ENCODE data around the gene GRIK4.

GRIK4 gene

DNA sequence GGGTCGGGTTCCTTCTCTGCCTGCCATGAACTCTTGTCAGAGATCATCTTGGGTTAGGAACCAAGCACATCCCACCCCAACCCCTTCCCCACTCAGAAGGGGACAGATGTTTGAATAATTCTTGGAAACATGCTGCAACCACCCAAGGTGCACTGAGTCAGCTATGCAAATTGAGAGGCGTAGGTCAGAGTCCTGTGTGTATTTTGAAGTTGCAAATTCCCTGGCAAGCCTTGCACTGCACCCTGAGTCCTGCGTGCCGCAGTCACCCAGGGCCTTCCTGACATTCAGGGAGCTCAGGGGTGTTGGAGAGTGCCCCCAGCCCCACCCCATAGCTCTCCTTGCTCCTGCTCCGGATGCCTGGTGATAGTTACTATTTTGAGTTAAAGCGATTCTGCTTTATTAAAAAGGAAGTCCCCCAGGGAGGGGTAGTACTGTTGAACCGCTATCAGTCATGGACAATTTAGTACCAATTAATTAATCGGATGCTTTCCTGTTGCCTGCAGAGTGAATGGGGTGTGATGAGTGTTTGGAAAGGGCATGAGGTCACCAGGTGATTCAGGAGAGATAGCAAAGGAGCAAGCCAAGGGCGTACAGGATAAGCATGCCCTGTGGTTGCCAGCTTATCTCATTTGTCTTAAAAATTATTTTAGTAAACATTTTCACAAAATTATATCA is 123.7 kb downstream of the GRIK4 start:
- no peak for DNase-seq (ENCODE audit: low read depth)

DNA sequence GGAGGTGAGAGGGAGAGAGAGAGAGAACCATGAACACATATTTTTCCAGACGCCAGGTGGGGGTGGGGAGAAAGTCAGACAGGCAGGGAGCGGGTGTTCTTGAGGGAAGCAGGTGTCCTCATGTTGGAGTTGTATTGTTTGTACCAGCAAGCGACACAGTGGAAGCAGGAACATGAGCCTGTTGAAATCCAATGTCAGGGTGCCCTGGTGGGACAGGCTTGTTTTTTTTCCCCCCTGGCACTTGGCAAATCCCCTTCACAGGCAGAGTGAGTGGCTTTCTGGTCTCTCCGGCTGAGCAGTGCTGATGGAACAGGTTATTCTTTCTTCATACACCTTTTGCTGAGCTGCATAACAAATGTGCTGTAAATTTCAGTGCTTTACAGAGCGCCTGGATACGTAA is 125.6 kb downstream of the GRIK4 start:
- DNase-seq (ENCODE audit: low read depth) = no peak

DNA sequence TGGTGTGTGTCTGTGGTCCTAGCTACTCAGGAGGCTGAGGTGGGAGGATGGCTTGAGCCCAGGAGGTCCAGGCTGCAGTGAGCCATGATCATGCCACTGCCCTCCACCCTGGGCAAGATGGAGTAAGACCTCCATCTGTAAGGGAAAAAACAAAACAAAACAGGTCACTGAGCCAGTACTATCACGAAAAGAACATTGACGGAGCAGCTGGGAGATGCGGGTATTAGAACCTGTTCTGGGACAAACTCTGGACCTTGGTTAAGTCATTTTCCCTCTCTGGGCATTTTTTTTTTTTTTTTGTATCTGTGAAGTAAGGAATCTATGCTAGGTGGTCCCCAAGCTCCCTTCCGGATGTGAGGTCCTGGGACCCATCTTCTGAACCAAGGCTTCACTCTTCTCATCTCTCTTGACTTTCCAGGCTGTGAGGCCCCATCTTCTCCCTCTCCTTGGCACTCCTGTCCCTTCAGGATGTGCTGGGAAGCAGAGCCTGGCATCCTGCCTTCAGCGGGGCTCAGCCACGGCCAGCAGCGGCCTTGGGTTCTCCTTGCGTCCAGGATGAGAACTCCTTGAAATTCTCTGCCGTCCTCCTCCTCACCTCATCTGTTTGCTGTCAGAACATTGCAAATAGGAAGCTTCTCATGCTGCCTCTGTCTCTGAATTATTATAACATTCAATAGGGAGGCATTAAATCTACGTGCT is 130.8 kb downstream of the GRIK4 start:
- no peak for DNase-seq (ENCODE audit: low read depth)

DNA sequence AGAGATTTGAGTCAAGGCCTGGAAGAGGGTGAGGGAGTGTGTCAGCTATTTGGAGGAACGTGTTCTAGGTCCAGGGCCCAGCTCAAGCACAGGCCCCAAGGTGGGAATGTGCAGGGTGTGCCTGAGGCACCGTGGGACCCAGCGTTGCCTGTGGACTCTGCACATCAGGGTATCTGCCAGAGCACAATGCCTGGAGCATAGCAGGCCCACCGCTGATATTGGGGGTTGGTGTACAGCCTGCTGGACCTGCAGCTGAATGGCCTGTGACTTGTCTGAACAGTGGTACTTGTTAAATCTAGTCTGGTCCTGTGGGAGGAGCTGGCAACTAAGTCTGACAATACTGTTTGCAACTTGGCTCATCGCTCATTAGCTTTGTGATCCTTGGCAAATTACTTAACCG is 131.7 kb downstream of the GRIK4 start:
- no peak for DNase-seq (ENCODE audit: low read depth)

DNA sequence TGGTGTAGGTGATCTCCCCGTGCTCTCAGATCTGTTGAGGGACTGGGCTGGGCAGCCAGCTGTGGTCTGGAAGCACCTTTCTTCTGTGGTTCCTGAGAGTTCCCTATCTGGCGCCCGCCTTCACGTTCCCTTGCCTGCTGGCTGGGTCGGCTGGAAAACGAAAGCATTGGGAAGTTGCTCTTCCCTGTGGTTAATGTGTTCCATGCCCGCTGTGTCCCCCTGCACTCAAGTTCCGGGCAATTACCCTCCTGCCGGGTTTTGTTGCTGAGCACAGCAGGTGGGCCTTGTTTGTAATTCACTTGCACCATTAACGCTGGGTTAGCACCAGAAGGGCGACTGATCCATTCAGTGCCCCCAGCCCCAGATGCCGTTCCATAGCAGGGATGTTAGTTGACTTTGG is 134.1 kb downstream of the GRIK4 start:
- no peak for DNase-seq (ENCODE audit: low read depth)

DNA sequence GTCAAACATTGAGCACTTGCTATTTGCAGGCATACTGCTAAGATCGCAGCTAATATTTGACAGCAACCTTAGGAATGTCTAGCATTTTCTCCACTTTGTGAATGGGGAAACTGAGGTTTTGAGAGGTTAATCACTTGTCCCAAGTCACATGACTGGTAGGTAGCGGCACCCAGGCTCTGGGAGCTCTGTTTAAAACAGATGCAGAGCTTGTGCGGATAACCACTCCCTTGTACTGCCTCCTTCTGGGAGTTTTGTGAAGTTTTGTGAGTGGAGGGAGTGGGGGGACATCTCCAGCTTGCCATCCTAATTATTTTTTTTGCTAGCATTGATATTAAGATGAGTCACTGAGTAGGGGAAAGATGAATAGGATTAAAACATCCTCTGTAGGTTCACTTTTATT is 134.7 kb downstream of the GRIK4 start:
- no peak for DNase-seq (ENCODE audit: low read depth)

DNA sequence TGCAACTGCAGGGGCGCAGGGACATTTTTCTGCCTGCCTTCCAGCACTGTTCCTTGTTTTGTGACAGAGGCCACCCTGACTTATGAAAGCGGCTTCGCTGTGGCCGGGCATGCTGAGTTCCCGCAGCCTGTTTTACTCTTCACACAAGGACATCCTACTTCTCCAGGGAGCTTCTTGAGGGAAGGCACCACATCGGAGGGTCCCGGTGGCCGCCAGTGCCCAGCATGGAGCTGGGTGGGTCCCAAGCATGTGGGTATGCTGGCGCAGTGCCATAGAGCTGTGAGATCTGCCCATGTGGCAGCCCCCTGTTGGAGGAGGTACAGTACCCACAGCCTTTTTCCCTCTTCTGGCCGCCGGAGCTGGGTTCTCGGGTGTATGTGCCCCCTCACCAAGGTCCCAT is 136.1 kb downstream of the GRIK4 start:
- no peak for DNase-seq (ENCODE audit: low read depth)

DNA sequence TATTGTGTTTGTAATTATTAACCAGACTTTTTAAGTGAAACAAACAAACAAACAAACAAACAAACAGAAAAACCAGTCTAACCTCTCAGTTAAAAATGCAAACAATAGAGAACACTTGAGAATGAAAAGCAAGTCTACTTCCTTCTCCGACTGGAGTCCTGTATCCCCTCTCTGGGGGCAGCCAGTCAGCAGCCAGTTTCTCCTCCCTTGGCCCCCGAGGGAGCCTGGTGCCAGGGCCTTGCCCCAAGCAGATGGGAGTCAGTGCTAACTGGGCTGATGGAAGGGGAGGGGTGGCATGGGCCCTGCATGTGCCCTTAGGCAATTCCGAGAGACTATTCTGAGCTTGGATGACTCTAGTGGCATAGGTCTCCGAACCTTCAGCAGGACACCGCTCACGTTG is 137.2 kb downstream of the GRIK4 start:
- no peak for DNase-seq (ENCODE audit: low read depth)

DNA sequence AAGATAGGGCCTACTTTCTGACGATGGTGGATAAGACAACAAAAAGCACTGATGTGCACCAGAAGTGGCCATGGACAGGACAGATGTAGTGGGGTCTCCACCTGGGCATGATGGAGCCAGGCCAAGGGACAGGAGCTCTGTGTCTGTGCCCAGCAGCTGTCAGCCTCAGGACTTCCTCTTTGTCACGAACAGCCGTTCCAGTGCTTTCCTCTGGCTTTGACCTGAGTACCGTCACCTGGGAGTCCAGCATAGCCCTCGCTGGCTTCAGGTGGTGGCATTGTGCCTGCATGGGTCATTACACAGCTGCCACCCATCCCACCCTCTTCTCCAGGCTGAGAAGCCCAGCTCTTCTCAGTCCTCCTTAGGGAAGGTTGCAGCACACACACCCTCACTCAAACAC is 137.8 kb downstream of the GRIK4 start:
- DNase-seq (ENCODE audit: low read depth) = no peak

DNA sequence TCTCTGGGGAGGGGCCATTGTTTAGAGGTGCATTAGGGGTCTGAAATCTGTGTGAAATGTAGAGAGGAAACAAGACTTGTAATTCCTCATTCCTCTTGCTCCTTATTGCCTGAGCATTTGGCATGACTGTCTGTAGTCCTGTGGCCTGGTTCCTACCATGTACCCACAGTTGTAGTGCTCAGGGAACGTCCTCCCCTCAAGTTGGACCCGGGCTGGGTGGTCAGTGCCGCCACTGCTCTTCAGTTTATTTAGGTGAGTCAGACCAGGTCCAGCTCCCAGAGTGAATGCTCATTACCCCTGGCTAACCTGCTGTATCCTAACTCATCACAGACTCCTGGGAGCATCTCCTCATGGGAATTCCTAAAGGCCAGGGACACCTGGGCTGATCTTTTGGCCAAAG is 139.8 kb downstream of the GRIK4 start:
- no peak for DNase-seq (ENCODE audit: low read depth)

DNA sequence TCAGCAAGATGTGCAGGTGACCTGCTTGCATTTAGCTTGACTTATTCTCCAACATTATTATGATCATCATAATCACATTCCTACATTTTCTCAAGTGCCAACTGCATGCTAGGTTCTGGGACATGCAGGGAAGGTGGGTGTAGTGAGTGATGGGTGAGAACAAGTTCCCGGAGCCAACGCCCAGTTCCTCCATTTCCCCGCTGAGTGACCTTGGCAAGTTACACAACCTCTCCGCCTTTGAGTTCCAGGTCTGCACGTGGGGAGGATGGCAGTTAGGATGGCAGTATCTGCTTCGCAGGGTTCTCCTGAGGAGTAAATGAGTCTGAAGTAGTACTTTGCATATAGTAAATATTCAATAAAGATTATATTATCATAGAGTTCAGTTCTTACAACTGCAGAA is 140.3 kb downstream of the GRIK4 start:
- DNase-seq (ENCODE audit: low read depth) = no peak

DNA sequence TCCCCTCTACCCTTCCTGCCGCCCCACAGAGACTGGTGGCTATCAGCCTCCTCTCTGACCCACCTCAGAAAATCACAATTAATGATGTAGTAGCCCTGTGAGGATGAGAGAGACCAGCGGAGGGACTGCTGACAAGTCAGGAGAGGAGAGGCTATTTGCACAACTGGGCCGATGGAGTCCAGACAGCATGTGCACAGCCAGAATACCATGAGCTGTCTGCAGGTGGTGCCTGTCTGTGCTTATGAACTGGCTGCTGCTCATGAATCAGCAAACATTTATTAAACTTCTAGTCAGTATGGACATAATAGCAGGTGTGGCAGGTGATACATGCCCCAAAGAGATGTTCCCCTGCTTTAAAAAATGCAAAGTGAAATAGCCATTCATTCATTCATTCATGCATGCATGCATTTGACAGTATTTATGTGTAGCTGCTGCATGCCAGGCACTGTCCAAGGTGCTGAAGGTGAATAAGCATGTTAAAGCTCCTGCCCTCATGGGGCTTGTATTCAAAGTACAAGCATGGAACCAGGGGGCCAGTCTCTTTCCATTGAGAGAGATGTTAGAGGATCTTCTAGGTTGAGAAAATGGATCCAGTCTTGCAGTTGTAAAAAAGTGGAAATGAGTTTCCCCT is 141.3 kb downstream of the GRIK4 start:
- no peak for DNase-seq (ENCODE audit: low read depth)

DNA sequence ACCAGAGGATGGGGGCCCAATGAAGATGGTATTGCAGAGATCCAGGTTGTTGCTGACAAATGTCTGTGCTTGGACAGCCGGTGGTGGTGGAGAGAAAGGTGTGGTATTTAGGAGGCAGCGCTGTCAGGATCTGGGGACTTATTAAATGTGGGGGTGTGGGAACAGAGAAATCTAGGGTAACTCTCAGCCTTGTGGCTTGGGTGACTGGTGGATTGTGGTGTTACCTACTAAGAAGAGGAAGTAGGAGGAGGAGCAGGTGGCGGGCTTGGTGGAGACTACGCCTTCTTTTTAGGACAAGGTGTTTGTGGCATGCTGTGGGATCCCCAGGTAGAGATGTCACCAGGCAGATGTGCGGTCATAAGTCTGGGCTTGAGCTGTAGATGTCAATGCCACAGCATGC is 144.0 kb downstream of the GRIK4 start:
- no peak for DNase-seq (ENCODE audit: low read depth)

DNA sequence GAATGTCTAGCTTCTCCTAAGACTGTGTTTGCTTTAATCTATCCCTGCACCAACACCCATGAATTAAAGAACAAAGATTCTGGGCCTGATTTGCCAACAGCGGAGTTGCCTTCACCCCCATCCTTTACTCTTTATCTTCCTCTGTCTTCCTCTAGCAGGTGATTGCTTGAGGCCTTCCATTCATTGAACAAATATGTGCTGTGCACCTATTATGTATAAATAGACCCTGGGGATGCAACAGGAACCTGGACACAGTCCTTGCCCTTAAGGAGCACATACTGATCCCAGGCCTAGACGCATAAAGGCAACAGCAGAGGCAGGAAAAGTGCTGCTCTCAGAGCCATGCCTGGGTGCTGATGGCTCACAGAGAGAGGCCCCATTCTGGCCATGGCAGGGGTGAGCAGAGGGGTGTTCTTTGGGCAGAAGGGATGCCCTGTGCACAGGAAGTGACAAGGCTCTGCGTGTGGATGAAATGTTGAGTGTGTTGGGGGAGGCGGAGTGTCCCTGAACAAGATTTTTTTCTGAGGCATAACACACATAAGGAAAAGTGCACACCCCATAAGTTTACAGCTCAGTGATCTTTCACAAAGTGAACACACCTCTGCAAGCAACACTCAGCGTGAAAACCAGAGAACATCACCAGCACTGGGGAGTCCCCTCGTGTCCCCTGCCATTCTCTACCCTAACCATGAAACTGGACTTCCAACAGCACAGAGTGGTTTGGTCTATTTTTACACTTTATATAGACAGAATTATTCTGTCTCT is 145.9 kb downstream of the GRIK4 start:
- no peak for DNase-seq (ENCODE audit: low read depth)

DNA sequence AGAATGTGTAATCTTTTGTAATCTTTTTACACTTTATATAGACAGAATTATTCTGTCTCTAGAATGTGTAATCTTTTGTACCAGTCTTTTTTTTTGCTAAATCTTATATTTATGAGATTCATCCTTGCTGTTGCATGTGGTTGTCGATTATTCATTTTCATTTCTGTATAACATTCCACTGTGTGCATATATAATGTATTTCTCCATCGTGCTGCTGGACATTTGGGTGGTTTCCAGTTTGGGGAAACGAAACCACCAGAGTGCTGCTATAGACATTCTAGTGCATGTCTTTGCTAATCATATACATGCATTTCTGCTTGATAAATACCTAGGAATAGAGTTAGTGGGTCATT is 146.5 kb downstream of the GRIK4 start:
- no peak for DNase-seq (ENCODE audit: low read depth)

DNA sequence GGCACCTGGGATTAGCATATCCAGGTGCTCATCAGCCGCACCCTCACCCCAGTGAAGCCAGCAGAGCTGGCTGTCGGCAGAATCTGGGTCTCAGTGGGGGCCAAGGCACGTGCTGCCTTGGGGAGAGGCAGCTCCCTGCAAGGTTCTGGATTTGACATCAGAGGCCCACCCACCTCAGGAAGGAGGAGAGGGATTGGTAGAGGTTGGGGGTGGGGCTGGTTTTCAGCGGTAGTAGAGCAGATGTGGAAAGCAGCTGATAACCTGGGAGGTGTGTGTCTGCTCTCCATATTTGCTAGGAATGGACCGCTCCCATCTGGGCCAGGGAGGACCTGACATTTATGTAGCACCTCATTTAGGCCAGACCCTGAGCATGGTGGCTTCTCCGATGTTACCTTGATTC is 147.5 kb downstream of the GRIK4 start:
- DNase-seq (ENCODE audit: low read depth) = no peak

DNA sequence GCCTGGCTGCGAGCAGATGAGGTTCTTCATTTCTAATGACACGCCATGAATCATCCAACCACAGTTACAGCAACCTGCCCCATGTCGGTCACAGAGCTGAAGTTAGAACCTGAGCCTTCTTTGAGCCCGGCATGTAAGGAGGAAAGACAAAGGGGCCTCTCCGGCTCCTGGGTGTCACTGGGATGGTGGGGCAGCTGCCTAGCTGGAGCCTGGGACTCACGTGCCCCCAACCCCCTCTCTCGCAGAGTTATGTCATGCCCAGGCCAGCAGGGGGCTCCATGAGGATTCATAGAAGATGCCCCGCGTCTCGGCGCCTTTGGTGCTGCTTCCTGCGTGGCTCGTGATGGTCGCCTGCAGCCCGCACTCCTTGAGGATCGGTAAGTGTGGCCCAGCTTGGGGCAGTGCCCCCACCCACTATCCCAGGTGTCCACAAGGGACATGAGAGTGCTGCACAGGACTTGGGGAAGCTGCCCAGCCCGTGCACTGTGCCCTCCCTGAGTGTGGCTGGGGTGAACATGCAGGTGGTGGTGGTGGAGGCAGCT is 148.5 kb downstream of the GRIK4 start:
- DNase-seq (ENCODE audit: low read depth) = no peak

DNA sequence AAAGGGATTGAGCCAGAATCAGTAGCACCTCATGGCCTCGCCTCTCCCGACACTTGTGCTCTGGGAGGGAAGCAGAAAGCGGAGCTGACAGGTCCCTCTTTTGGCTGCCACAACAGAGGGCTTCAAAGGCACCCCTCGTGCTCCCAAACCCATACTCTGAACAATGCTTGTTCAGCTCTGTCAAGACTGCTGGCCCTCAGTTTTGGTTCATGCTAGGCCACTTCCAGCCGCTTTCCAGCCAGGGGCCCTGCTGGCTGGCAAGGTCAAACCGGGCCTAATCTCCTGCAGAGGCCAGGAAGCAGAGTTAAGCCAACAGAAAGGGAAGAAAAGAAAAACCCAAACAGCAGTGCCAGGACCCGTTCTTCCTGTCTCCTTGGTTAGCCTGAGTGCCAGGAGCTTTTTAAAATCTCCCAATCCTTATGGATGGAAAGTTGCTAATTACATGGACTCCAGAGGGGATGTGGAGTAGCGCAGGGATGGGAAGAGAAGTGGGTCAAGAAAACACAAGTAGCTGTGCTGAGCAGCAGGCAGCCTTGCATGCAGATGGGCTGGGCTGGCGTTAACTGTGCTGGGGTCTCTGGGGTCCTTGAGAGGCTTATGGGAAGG is 150.6 kb downstream of the GRIK4 start:
- DNase-seq (ENCODE audit: low read depth) = no peak

DNA sequence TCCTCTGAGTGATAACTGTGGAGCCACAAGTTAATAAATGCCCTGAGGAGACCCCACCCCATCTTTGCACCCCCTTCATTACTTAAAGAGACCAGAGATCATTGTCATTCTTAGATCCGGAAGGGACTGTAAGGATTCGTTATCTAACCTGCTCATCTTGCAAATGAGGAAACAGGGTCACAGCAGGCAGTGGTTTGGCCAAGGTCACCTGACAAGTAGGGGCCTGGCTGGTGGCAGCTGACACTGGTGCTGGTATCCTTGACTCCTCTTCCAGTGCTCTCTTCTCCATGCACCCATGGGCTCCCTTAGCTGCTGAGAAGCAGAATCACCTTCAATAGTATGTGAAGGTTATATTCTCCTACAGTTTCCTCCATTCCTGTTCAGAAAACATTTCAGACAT is 151.6 kb downstream of the GRIK4 start:
- DNase-seq (ENCODE audit: low read depth) = no peak

DNA sequence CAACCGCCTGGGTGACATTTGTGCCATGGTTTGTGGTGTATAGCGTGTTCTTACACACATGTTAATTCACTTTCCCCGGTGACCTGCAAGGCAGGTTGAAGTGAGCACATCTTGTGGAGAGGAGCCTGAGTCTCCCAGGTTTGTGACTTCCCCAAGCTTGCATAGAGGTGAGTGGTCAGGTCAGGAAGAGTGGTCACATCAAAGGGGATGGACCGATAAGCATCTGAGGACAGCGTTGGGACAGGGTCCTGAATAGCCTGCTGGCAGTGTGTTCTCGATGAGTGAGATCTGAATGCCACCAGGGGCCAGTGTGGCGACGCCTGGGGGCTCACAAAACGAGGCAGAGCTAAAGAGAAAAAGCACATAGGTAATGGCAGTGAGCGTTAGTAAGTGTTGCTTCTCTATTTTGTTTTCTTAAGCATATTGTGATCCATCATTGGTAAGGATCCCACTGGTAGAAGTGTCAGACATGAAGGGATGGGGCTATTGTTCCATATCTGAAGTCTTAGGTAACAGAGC is 154.6 kb downstream of the GRIK4 start:
- no peak for DNase-seq (ENCODE audit: low read depth)

DNA sequence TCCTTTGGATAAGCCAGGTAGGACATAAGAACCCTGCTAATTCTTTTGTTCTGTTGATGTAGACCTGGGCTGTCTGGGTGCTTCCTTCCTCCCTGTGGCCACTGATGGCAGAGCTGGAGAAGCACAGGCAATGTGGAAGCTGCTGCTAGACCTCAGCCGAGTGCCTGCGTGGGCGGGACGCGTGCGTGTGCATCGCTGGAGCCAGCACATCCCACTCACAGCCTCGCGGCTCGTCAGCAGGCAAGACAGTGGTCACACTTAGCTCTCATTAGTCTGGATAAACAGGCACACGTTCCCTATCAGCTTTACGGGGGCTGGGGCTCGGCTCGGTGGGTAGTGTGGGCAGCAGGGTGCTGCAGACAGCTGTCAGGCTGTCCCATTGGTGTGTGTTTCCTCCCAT is 155.7 kb downstream of the GRIK4 start:
- DNase-seq (ENCODE audit: low read depth) = no peak

DNA sequence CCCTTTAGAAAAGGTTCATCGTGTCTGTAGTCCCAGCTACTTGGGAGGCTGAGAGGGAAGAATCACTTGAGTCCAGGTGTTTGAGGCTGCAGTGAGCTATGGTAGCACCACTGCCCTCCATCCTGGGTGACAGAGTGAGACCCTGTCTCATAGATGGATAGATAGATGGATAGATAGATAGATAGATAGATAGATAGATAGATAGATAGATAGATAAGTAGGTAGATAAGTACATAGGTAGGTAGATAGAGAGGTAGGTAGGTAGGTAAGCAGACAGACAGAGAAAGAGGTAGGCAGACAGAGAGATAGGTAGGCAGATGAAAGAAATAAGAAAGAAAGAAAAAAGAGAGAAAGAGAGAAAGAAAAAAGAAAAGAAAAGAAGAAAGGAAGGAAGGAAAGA is 156.4 kb downstream of the GRIK4 start:
- no peak for DNase-seq (ENCODE audit: low read depth)
